Measurements from ENCODE around the gene SBNO2. TPM values are rescaled to one million over a fixed set of nuclear protein-coding genes. Genes with fewer than 3 reads are reported as not detected.

SBNO2 gene
- total and polyA plus RNA-seq, 9 of the 15 experiments (the other 6 are each of a cell fraction or from before 2014, with no cell fraction given) = 0.01 to 46.2 (median 6.7) TPM

GRCh38 chr19:1163283-1163933, 10.7 kb downstream of the SBNO2 start (continued):
- TF ChIP-seq ZNF518B (CRISPR knock-in tag; IDR thresholded peaks at IDR 0.05) (no peak), ZNF212 (CRISPR knock-in tag; IDR thresholded peaks at IDR 0.05) (no peak), BCL6 (CRISPR knock-in tag; IDR thresholded peaks at IDR 0.05) (no peak), ZBTB12 (CRISPR knock-in tag; IDR thresholded peaks at IDR 0.05) (no peak), ILF3 (IDR thresholded peaks at IDR 0.05; ENCODE audit: borderline replicate concordance) (no peak)
